Gastrocnemius medialis (tissue), 4 donors: ENCODE measurements around the gene PSMB2.

Experiments
- CTCF ChIP-seq, 5 experiments: fragments of 450-650 bp in 3 of 5; fragments of 200-600 bp in 2 of 5; sonication (generic) in 2 of 5; IDR thresholded peaks in 4 of 5; conservative IDR thresholded peaks in 1 of 5; 1 replicate in 4 of 5; 2 replicates in 1 of 5; pipeline ENCODE4 v1.5.1; 2016 to 2019; ENCODE audit warnings: antibody characterized with exemption in 5 of 5, mild to moderate bottlenecking in 3 of 5, moderate library complexity in 3 of 5
- POLR2A ChIP-seq, 2 donors: fragments of 450-650 bp; IDR thresholded peaks; one replicate each; pipeline ENCODE4 v1.6.1; 2017; ENCODE audit warnings: antibody characterized with exemption in 2 of 2, mild to moderate bottlenecking in 2 of 2, moderate library complexity in 2 of 2

GRCh38 chr1:35568975-35569395 is 72.3 kb downstream of the PSMB2 start:
- TF ChIP-seq CTCF (IDR thresholded peaks at IDR 0.05 in 4 of 5, conservative IDR thresholded peaks at IDR 0.05 in 1 of 5) (peak; percentile 58 to 82 (median 80)), POLR2A (IDR thresholded peaks at IDR 0.05) (no peak)
